ENCODE data around the gene SLC25A22. TPM values are rescaled to one million over a fixed set of nuclear protein-coding genes. Genes with fewer than 3 reads are reported as not detected.

SLC25A22 gene
- total and polyA plus RNA-seq, 4 experiments from 2014 or later: 9.4 to 24.1 (median 18.7) TPM

- H3K36me3 ChIP-seq (ENCODE audit: insufficient read depth, low read length): peaks cover 5% of the 10 kb centered on the region
- Mint-ChIP-seq H3K9me3 (no peaks in the 10 kb centered on the region), H3K4me1 (peaks cover 6 to 38% (median 18%) of the 10 kb centered on the region in 4 donors), H3K4me3 (no peak overlapping the region), H3K36me3 (peaks cover 8 to 22% of the 10 kb centered on the region in 2 donors), H3K27me3 (peaks cover 7 to 13% of the 10 kb centered on the region in 2 donors), H3K27ac (no peak overlapping the region)
- intact Hi-C loops (cut with micrococcal nuclease): no loop called here
- CTCF ChIA-PET (ENCODE audit: partially characterized antibody): no interaction called here
- no peak overlapping the region for H3K27ac ChIP-seq (ENCODE audit: low read depth, low read length)
- no peak for DNase-seq
- H3K4me1 ChIP-seq (ENCODE audit: insufficient read depth, low read length): peaks cover 37% of the 10 kb centered on the region
- POLR2A ChIA-PET (ENCODE audit: partially characterized antibody): interaction anchor here (1.1 to 6.4 kb wide), 4 partner anchors 8 to 17 kb away, joined by 3 to 109 read pairs (median 52); partner anchors contain the start of genes CD151 and RPLP2
- no peak overlapping the region for H3K4me3 ChIP-seq (ENCODE audit: low read length in 2 of 2)
- no peaks in the 10 kb centered on the region for H3K9me3 ChIP-seq (ENCODE audit: control insufficient read depth in 1 of 2, low read length in 2 of 2)
- no peaks in the 10 kb centered on the region for H3K27me3 ChIP-seq (ENCODE audit: insufficient read depth, low read length)
Measured at GRCh38 chr11:823441-824291, 25.6 kb upstream of the SLC25A22 start.

- peaks cover 2 to 4% of the 10 kb centered on the region in 2 donors for H3K27me3 Mint-ChIP-seq
- Histone ChIP-seq H3K27me3 (ENCODE audit: insufficient read depth, low read length) (no peaks in the 10 kb centered on the region), H3K36me3 (ENCODE audit: insufficient read depth, low read length) (peaks cover 5% of the 10 kb centered on the region), H3K27ac (ENCODE audit: low read depth, low read length) (no peak overlapping the region), H3K9me3 (ENCODE audit: control insufficient read depth in 1 of 2, low read length in 2 of 2) (no peaks in the 10 kb centered on the region), H3K4me1 (ENCODE audit: insufficient read depth, low read length) (peaks cover 29% of the 10 kb centered on the region), H3K4me3 (ENCODE audit: low read length in 2 of 2) (no peak overlapping the region)
- H3K36me3 Mint-ChIP-seq: peaks cover 8 to 22% of the 10 kb centered on the region in 2 donors
- intact Hi-C loops (cut with micrococcal nuclease): no loop called here
- H3K4me3 Mint-ChIP-seq: peak overlapping the region in 6 of 8 donors; percentile 17 to 94 (median 68)
- DNase-seq: no peak
- peak overlapping the region in 2 of 7 donors; percentile 17 to 88 for H3K27ac Mint-ChIP-seq
- POLR2A ChIA-PET (ENCODE audit: partially characterized antibody): interaction anchor here (1.3 to 6.4 kb wide), 6 partner anchors 10 to 21 kb away, joined by 3 to 109 read pairs (median 32); partner anchors contain the start of genes CD151, PIDD1, POLR2L and RPLP2
- H3K9me3 Mint-ChIP-seq: no peaks in the 10 kb centered on the region
- peaks cover 3 to 27% (median 13%) of the 10 kb centered on the region in 4 donors for H3K4me1 Mint-ChIP-seq
- CTCF ChIA-PET (ENCODE audit: partially characterized antibody): no interaction called here
Measured at GRCh38 chr11:821512-822371, 23.7 kb upstream of the SLC25A22 start.

- CTCF ChIA-PET (ENCODE audit: partially characterized antibody): no interaction called here
- Mint-ChIP-seq H3K4me1 (peaks cover 2 to 22% (median 11%) of the 10 kb centered on the region in 4 donors), H3K36me3 (peaks cover 8 to 22% of the 10 kb centered on the region in 2 donors), H3K27me3 (no peaks in the 10 kb centered on the region), H3K27ac (peak overlapping the region in 6 of 7 donors; percentile 29 to 88 (median 74)), H3K9me3 (no peaks in the 10 kb centered on the region), H3K4me3 (peak overlapping the region; percentile 74 to 94 (median 88))
- Histone ChIP-seq H3K27me3 (ENCODE audit: insufficient read depth, low read length) (no peaks in the 10 kb centered on the region), H3K27ac (ENCODE audit: low read depth, low read length) (peak overlapping the region; percentile 81), H3K9me3 (ENCODE audit: control insufficient read depth in 1 of 2, low read length in 2 of 2) (no peaks in the 10 kb centered on the region), H3K4me1 (ENCODE audit: insufficient read depth, low read length) (peaks cover 22% of the 10 kb centered on the region), H3K4me3 (ENCODE audit: low read length in 2 of 2) (peak overlapping the region; percentile 66 to 73), H3K36me3 (ENCODE audit: insufficient read depth, low read length) (peaks cover 5% of the 10 kb centered on the region)
- no peak for DNase-seq
- intact Hi-C loops (cut with micrococcal nuclease): no loop called here
- POLR2A ChIA-PET (ENCODE audit: partially characterized antibody): interaction anchor here (0.6 to 6.4 kb wide), 11 partner anchors 11 to 245 kb away, joined by 3 to 109 read pairs (median 9); partner anchors contain the start of genes CD151, PHRF1, PIDD1 and POLR2L
Measured at GRCh38 chr11:820655-821511, 22.8 kb upstream of the SLC25A22 start.

DNA sequence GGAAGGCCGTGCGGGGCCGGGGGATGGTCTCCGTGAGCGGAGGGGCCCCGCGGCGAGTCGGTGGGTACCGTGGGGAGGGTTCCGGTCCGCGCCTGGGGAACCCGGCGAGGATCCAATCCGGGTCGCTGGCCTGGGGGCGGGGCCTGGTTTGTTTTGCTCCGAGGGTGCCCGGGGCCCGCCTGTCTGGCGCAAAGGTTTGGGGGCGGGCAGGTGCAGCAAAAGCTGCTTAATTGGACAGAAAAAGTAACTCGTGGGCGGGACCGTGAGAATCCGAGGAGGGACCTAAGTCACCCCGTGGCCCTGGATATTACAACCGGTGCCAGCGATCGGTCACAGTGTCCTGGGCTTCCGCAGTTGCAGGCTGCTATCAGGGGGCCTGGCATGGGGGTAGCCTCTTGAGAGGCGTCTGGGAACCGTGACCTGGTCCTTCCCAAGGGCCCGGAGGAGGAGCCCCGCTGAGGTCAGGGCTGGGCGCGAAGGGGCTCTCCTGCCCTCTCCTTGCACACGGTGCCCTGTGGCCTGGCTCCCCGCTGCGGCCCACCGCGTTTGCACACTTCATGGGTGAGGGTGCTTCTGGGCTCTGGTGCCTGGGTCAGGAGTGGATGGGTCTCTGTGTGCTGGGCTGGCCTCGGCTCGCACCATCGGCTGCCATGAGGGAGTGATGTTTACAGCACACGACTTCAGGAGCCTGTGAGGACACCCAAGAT lies 22.0 kb upstream of the SLC25A22 start:
- no peaks in the 10 kb centered on the region for H3K9me3 Mint-ChIP-seq
- Histone ChIP-seq H3K4me1 (ENCODE audit: insufficient read depth, low read length) (peaks cover 22% of the 10 kb centered on the region), H3K27ac (ENCODE audit: low read depth, low read length) (peak overlapping the region; percentile 81), H3K4me3 (ENCODE audit: low read length in 2 of 2) (peak overlapping the region; percentile 66 to 73), H3K9me3 (ENCODE audit: control insufficient read depth in 1 of 2, low read length in 2 of 2) (no peaks in the 10 kb centered on the region), H3K27me3 (ENCODE audit: insufficient read depth, low read length) (no peaks in the 10 kb centered on the region), H3K36me3 (ENCODE audit: insufficient read depth, low read length) (peaks cover 5% of the 10 kb centered on the region)
- intact Hi-C loops (cut with micrococcal nuclease): loop anchor here (1.0 to 2.0 kb wide), 3 partner anchors 11 to 22 kb away; partner anchors contain the start of genes CD151, POLR2L, RPLP2 and TSPAN4
- peak overlapping the region; percentile 87 to 94 (median 89) for H3K4me3 Mint-ChIP-seq
- peak; percentile 94 to 97 (median 96) for DNase-seq
- H3K27ac Mint-ChIP-seq: peak overlapping the region; percentile 87 to 94 (median 92)
- H3K36me3 Mint-ChIP-seq: peaks cover 5 to 20% of the 10 kb centered on the region in 2 donors
- CTCF ChIA-PET (ENCODE audit: partially characterized antibody): interaction anchor here (1.3 to 1.5 kb wide), 2 partner anchors 21 kb away, joined by 3 to 4 read pairs; no protein-coding TSS in a partner anchor
- POLR2A ChIA-PET (ENCODE audit: partially characterized antibody): interaction anchor here (0.6 to 6.4 kb wide), 15 partner anchors 10 to 612 kb away, joined by 3 to 109 read pairs (median 7); partner anchors contain the start of genes BET1L, CD151, PHRF1 and PIDD1
- no peaks in the 10 kb centered on the region for H3K27me3 Mint-ChIP-seq
- H3K4me1 Mint-ChIP-seq: peaks cover 2 to 22% (median 11%) of the 10 kb centered on the region in 4 donors

- DNase-seq: peak; percentile 89 to 92 (median 91)
- Histone ChIP-seq H3K27ac (ENCODE audit: low read depth, low read length) (peak overlapping the region; percentile 81), H3K36me3 (ENCODE audit: insufficient read depth, low read length) (no peaks in the 10 kb centered on the region), H3K27me3 (ENCODE audit: insufficient read depth, low read length) (no peaks in the 10 kb centered on the region), H3K9me3 (ENCODE audit: control insufficient read depth in 1 of 2, low read length in 2 of 2) (no peaks in the 10 kb centered on the region), H3K4me1 (ENCODE audit: insufficient read depth, low read length) (peaks cover 22% of the 10 kb centered on the region), H3K4me3 (ENCODE audit: low read length in 2 of 2) (peak overlapping the region in 1 of 2 donors; percentile 73)
- ChIA-PET POLR2A (ENCODE audit: partially characterized antibody) (interaction anchor here (0.6 to 6.4 kb wide), 21 partner anchors 9 to 611 kb away, joined by 3 to 109 read pairs (median 6); partner anchors contain the start of genes BET1L, CD151, DEAF1 and GATD1), CTCF (ENCODE audit: partially characterized antibody) (interaction anchor here (0.9 to 1.5 kb wide), 4 partner anchors 10 to 23 kb away, joined by 3 to 4 read pairs (median 4); partner anchors contain the start of gene RPLP2)
- Mint-ChIP-seq H3K27ac (peak overlapping the region in 6 of 7 donors; percentile 88 to 94 (median 92)), H3K36me3 (peaks cover 0 to 15% of the 10 kb centered on the region in 2 donors), H3K9me3 (no peaks in the 10 kb centered on the region), H3K4me1 (peaks cover 2 to 22% (median 11%) of the 10 kb centered on the region in 4 donors), H3K27me3 (no peaks in the 10 kb centered on the region), H3K4me3 (peak overlapping the region; percentile 11 to 94 (median 89))
- intact Hi-C loops (cut with micrococcal nuclease): loop anchor here (1.0 to 2.0 kb wide), 3 partner anchors 10 to 23 kb away; partner anchors contain the start of genes CD151, POLR2L, RPLP2 and TSPAN4
Measured at GRCh38 chr11:819129-819931, 21.2 kb upstream of the SLC25A22 start.

All from CD4-positive, alpha-beta memory T cell (primary cell).